Measurements from ENCODE around the gene TMOD2.
A peak's percentile ranks its signal among the peaks of the same experiment; 100 is the strongest.

- TF ChIP-seq CTCF (IDR thresholded peaks at IDR 0.05 in 4 of 5, conservative IDR thresholded peaks at IDR 0.05 in 1 of 5), result peak in 1 of 5 experiments; percentile 16
- TF ChIP-seq POLR2A (IDR thresholded peaks at IDR 0.05), result peak; percentile 73 to 86
Observed at GRCh38 chr15:51829376-51830275, 78.2 kb downstream of the TMOD2 start, which contains the start of gene TMOD3.
